SH-SY5Y (cell line): ENCODE data around the gene FBXW4.

Source experiments
- GATA2 ChIP-seq: IDR thresholded peaks from 2 replicates; pipeline ENCODE4 v1.6.1; 2011; ENCODE audit warnings: mild to moderate bottlenecking, low read depth, low read length
- GATA3 ChIP-seq: IDR thresholded peaks from 2 replicates; pipeline ENCODE4 v1.6.1; 2011; ENCODE audit warnings: low read depth, mild to moderate bottlenecking, low read length, moderate library complexity

GRCh38 chr10:101696632-101697031 lies 1.7 kb upstream of the FBXW4 start:
- TF ChIP-seq GATA3 (no peak), GATA2 (no peak)
